ENCODE results near the gene KMT2D.

GRCh38 chr12:49093792-49094159 is 33.2 kb upstream of the KMT2D start:
- TF ChIP-seq CTCF (IDR thresholded peaks at IDR 0.05) (no peak), POLR2A (IDR thresholded peaks at IDR 0.05) (no peak)

Measured in testis (tissue), 2 donors.